Small intestine (tissue), 7 donors: ENCODE data around the gene C1orf167. TPM values are rescaled to one million over a fixed set of nuclear protein-coding genes. Genes with fewer than 3 reads are reported as not detected.

Source experiments
- DNase-seq, 2 donors: peaks; one replicate each; pipeline versions ENCODE4 v3.0.0 to v3.0.0-alpha.2; 2013
- FAIRE-seq: peaks from 2 replicates; lab custom pipeline; 2012; peaks lifted over from hg19 to GRCh38; lab: Jason Lieb, UNC
- H3K27ac ChIP-seq, 3 donors: one replicate each; pipeline ENCODE4 v1.5.1; 2013; ENCODE audit warnings: low read length in 2 of 3, mild to moderate bottlenecking in 2 of 3, control low read depth in 1 of 3, inconsistent platforms in 1 of 3, low read depth in 1 of 3, moderate library complexity in 1 of 3
- H3K27me3 ChIP-seq, 3 donors: one replicate each; pipeline ENCODE4 v1.6.1; 2013; ENCODE audit warnings: low read length in 3 of 3, inconsistent platforms in 1 of 3; ENCODE audit not compliant: control insufficient read depth in 3 of 3, insufficient read depth in 3 of 3
- H3K36me3 ChIP-seq, 3 donors: one replicate each; pipeline ENCODE4 v1.6.1; 2013; ENCODE audit warnings: low read length in 3 of 3, inconsistent platforms in 1 of 3, low read depth in 1 of 3, mild to moderate bottlenecking in 1 of 3, moderate library complexity in 1 of 3; ENCODE audit not compliant: control insufficient read depth in 3 of 3, insufficient read depth in 2 of 3
- H3K4me1 ChIP-seq, 3 donors: one replicate each; pipeline ENCODE4 v1.6.1; 2013; ENCODE audit warnings: low read length in 2 of 3, inconsistent platforms in 1 of 3, low read depth in 1 of 3, mild to moderate bottlenecking in 1 of 3, moderate library complexity in 1 of 3; ENCODE audit not compliant: control insufficient read depth in 3 of 3, insufficient read depth in 2 of 3
- H3K4me3 ChIP-seq, 3 donors: one replicate each; pipeline ENCODE4 v1.5.1; 2013; ENCODE audit warnings: low read length in 3 of 3, control low read depth in 1 of 3, inconsistent platforms in 1 of 3, low read depth in 1 of 3, mild to moderate bottlenecking in 1 of 3, moderate library complexity in 1 of 3
- H3K9me3 ChIP-seq, 2 donors: one replicate each; pipeline ENCODE4 v1.6.1; 2013; ENCODE audit warnings: low read depth in 1 of 2, low read length in 1 of 2; ENCODE audit not compliant: control insufficient read depth in 2 of 2, insufficient read depth in 1 of 2
- WGBS, 3 donors: extraction: QIAGEN DNeasy Blood & Tissue Kit; methylation state at CpG; one replicate each; pipeline ENCODE4 v1.1.7; 2013; 5-methylcytosine and 5-hydroxymethylcytosine counted together
- polyA plus RNA-seq, 4 donors: library from polyadenylated mRNA; stranded (reverse) in 3 of 4; unstranded in 1 of 4; fragments of 200-250 nt in 3 of 4; fragments of 120-200 nt in 1 of 4; gene quantifications; one replicate each; pipeline versions ENCODE4 v1.2.1 to v1.2.3, GENCODE V29; 2013
- donor health status: healthy with polysubstance abuse.
- donor health status: control.
- donor health status: control.
- donor health status: Bipolar disorder and iron deficiency.
- donor health status: healthy.

The C1orf167 gene
- polyA plus RNA-seq, 4 donors: 0.10 to 2.4 (median 1.4) TPM

GRCh38 chr1:11795238-11795890 lies 33.4 kb downstream of the C1orf167 start:
- H3K36me3 ChIP-seq: peaks cover 12 to 83% (median 35%) of the 10 kb centered on the region in 3 donors
- peaks cover 3 to 20% (median 3%) of the 10 kb centered on the region in 3 donors for H3K4me1 ChIP-seq
- H3K4me3 ChIP-seq: no peak overlapping the region
- H3K27me3 ChIP-seq: no peaks in the 10 kb centered on the region
- FAIRE-seq (no peak), DNase-seq (no peak)
- 90 to 92% (median 91%) methylated on average over 14 of the region's 14 CpGs for WGBS, 3 donors
- H3K27ac ChIP-seq: no peak overlapping the region
- H3K9me3 ChIP-seq: no peaks in the 10 kb centered on the region

GRCh38 chr1:11796036-11796828 lies 34.2 kb downstream of the C1orf167 start:
- H3K27me3 ChIP-seq: no peaks in the 10 kb centered on the region
- H3K36me3 ChIP-seq: peaks cover 12 to 83% (median 42%) of the 10 kb centered on the region in 3 donors
- no peak for FAIRE-seq
- H3K27ac ChIP-seq: no peak overlapping the region
- no peak overlapping the region for H3K4me3 ChIP-seq
- WGBS, 3 donors: 95 to 97% (median 95%) methylated on average over 15 of the region's 15 CpGs
- peaks cover 0 to 11% (median 2%) of the 10 kb centered on the region in 3 donors for H3K4me1 ChIP-seq
- no peaks in the 10 kb centered on the region for H3K9me3 ChIP-seq
- no peak for DNase-seq

DNA sequence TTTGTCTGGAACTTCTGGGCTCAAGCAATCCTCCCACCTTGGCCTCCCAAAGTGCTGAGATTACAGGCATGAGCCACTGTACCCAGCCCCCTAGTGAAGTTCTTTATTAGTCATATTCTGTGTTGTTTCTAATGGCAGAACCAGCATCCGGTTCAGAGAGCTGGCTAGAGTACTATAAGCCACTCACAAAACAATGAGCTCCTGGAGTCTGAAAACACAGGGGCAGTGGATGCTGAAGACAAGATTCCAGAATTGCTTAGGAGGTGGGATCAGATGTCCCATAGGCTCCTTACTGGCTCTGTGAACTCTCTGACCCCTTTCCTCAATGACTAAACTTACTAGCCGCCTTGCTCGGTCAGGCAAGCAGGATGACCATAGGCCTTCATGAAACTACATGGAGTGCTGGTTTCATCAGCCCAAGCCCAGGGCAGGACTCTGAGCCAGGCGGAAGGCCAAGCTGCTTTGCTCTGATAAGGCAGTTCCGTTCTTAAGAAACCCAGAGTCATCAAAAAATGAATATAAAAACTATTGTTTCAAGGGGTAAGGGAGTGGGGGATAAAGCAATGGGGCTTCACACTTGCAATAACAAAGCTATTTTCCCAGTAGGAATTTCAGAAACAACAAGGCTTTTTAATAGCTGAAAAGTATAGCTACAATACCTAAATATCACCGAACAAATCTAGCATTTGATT lies 35.7 kb downstream of the C1orf167 start:
- peaks cover 12 to 72% (median 43%) of the 10 kb centered on the region in 3 donors for H3K36me3 ChIP-seq
- no peaks in the 10 kb centered on the region for H3K27me3 ChIP-seq
- FAIRE-seq (no peak), DNase-seq (no peak)
- peaks cover 0 to 9% (median 2%) of the 10 kb centered on the region in 3 donors for H3K4me1 ChIP-seq
- H3K4me3 ChIP-seq: no peak overlapping the region
- WGBS, 3 donors: 90% methylated on average over 6 of the region's 6 CpGs
- H3K9me3 ChIP-seq: no peaks in the 10 kb centered on the region
- H3K27ac ChIP-seq: peak overlapping the region in 1 of 3 donors; percentile 14

DNA sequence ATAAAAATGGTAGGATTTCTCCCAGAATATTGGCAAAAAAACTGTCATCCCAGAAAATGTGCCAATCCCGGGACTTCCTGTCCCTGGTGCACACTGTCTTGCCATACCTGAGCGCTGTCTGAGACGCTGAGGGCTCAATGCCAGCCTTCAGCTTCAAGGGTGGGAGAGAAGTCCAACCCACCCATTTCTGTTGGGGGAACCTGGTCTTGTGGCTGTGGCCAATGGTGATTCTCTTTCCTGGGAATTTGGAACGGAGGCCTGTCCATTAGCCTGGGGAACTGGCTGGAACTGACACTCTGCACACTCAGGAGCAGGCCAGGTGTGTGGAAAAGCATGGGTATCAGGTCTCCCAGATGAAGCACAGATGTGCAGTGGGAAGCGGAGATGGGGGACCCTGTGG lies 37.1 kb downstream of the C1orf167 start:
- Histone ChIP-seq H3K27me3 (no peaks in the 10 kb centered on the region), H3K27ac (no peak overlapping the region), H3K4me1 (peaks cover 0 to 23% (median 6%) of the 10 kb centered on the region in 3 donors), H3K4me3 (no peak overlapping the region), H3K36me3 (peaks cover 9 to 61% (median 42%) of the 10 kb centered on the region in 3 donors), H3K9me3 (no peaks in the 10 kb centered on the region)
- FAIRE-seq (no peak), DNase-seq (no peak)
- 96 to 99% (median 96%) methylated on average over 5 of the region's 5 CpGs for WGBS, 3 donors

DNA sequence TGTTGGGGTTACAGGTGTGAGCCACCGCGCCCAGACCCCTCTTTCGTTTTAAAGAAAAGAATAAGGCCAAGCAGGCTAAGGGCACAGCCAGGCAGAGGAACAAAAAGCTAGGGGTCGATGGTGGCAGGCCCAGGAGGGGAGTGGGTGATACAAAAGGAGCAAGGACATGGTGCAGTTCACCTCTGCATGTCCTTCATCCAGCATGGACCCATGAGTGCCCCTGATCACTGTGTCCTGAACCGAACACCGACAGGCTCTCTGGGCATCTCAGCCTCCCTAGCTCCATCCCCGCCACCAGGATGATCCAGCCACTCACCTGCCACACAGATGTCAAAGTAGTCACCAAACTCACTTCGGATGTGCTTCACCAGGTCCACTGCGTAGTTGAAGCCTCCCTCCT lies 37.9 kb downstream of the C1orf167 start:
- H3K4me3 ChIP-seq: no peak overlapping the region
- no peak overlapping the region for H3K27ac ChIP-seq
- H3K27me3 ChIP-seq: no peaks in the 10 kb centered on the region
- no peak for DNase-seq
- WGBS, 3 donors: 91 to 96% (median 95%) methylated on average over 9 of the region's 9 CpGs
- peaks cover 0 to 29% (median 6%) of the 10 kb centered on the region in 3 donors for H3K4me1 ChIP-seq
- H3K9me3 ChIP-seq: no peaks in the 10 kb centered on the region
- peaks cover 6 to 53% (median 36%) of the 10 kb centered on the region in 3 donors for H3K36me3 ChIP-seq
- no peak for FAIRE-seq

DNA sequence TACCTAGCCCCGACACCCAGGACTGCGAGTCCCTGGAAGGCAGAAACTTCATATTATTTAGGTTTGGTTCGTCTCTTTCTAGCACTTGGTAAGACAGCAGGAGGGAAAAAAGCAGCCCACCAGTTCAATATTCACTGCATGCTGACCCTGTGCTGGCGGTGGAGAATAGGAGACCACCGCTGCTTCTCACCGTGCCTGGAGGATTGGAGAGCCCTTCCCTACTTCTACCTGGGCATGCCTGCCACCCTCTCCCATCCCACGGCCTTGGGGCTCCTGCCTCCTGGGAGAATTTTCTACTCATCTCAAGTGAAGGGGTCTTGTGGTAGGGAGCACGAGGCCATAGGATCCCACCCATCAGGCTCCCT lies 38.4 kb downstream of the C1orf167 start:
- H3K4me3 ChIP-seq: no peak overlapping the region
- DNase-seq: no peak
- WGBS, 3 donors: 93 to 97% (median 93%) methylated on average over 8 of the region's 8 CpGs
- H3K27ac ChIP-seq: no peak overlapping the region
- H3K36me3 ChIP-seq: peaks cover 3 to 48% (median 31%) of the 10 kb centered on the region in 3 donors
- H3K9me3 ChIP-seq: no peaks in the 10 kb centered on the region
- FAIRE-seq: no peak
- no peaks in the 10 kb centered on the region for H3K27me3 ChIP-seq
- H3K4me1 ChIP-seq: peaks cover 0 to 31% (median 6%) of the 10 kb centered on the region in 3 donors

DNA sequence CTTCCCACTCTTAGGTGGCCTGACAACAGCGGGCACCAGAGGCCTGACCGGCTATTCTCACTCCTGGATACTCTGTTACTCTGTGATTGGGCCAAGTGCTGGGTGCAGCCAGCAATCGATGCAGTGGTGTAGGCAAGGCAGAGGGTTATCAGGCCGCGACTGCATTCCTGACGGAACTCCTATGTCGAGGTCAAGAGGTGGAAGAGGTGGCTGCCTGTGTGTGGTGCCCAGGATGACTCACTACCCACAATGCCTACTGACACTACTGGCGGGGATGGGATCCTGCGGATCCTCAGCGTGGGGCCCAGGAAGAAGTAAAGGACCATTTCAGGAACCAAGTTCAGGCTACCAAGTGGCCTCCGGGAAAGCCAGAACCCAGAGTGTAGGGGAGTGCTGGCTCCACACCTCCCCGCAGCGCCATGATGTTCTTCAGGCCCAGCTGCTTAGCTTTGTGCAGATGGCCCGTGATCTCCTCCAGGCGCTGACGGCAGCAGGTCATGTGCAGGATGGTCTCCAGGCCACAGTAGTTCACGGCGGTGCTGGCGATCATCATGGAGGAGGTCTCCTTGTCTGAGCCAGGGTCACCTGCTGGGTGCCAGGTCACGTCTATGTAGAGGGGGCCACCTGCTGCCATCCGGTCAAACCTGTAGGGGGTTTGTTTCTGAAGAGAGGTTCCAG lies 38.9 kb downstream of the C1orf167 start:
- DNase-seq (no peak), FAIRE-seq (no peak)
- Histone ChIP-seq H3K27ac (no peak overlapping the region), H3K4me3 (no peak overlapping the region), H3K27me3 (no peaks in the 10 kb centered on the region), H3K4me1 (peaks cover 0 to 31% (median 6%) of the 10 kb centered on the region in 3 donors), H3K36me3 (peaks cover 0 to 44% (median 26%) of the 10 kb centered on the region in 3 donors), H3K9me3 (no peaks in the 10 kb centered on the region)
- WGBS, 3 donors: 91 to 94% (median 93%) methylated on average over 21 of the region's 21 CpGs

- Histone ChIP-seq H3K9me3 (no peaks in the 10 kb centered on the region), H3K27me3 (no peaks in the 10 kb centered on the region), H3K36me3 (peaks cover 0 to 34% (median 19%) of the 10 kb centered on the region in 3 donors), H3K4me3 (peak overlapping the region in 2 of 3 donors; percentile 36 to 58), H3K4me1 (peaks cover 2 to 39% (median 6%) of the 10 kb centered on the region in 3 donors), H3K27ac (peak overlapping the region; percentile 30 to 88 (median 68))
- 38 to 52% (median 52%) methylated on average over 6 of the region's 6 CpGs for WGBS, 3 donors
- FAIRE-seq (no peak), DNase-seq (peak in 1 of 2 donors; percentile 38)
Observed at GRCh38 chr1:11802616-11802972, 40.6 kb downstream of the C1orf167 start.
